ENCODE measurements around the gene BTN1A1.
A peak's percentile ranks its signal among the peaks of the same experiment; 100 is the strongest.
"Not testable (repeated sequence)": the region's sequence is repeated elsewhere in the genome, so short reads cannot be mapped to it uniquely, and the experiment has no call there.

BTN1A1 gene

GRCh38 chr6:26537846-26538571, 37.9 kb downstream of the BTN1A1 start, which contains the start of gene HMGN4:
Gene HMGN4 (plus strand): TSS chr6:26538366. CDS start chr6:26545207, 6,841 bp downstream.
- peak; percentile 91 for DNase-seq

GRCh38 chr6:26538572-26538902, 38.4 kb downstream of the BTN1A1 start:
- no peak for DNase-seq

DNA sequence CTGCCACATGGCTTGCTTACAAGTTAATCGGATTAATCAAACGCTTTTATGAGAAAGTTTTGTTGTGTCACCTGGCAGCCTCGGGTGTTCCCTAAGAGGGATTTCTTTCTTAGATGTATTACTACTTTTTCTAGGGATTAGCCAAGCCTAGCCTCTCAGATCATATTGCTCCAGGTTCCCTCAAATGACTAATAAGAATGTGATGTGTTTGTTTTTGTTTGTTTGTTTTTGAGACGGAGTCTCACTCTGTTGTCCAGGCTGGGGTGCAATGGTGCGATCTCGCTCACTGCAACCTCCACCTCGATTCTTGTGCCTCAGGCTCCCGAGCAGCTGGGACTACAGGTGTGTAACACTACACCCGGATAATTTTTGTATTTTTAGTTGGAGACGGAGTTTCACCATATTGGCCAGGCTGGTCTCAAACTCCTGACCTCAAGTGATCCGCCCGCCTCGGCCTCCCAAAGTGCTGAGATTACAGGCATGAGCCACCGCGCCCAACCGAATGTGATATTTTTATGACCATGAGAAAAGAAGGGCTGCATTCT, 39.0 kb downstream of the BTN1A1 start:
- no peak for DNase-seq

DNA sequence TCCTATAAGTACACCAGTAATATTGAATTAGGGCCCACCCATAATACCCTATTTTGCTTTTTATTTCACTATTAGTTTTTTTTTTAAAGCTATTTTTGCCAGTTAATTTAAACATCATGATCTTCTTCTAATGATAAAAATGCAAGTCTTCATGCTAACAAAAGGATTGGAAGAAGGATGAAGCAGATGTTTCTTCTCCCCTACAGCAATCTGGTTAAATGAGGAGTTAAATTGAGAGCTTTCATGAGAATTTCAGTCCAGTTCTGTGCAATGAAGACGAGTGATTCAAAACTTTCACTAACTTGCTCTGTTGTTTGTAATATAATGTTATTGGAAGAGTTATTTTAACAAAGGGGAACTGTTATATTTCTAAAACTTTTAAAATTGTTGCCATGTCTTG, 41.5 kb downstream of the BTN1A1 start:
- DNase-seq = no peak

GRCh38 chr6:26543953-26544352, 43.9 kb downstream of the BTN1A1 start:
- no peak for DNase-seq

GRCh38 chr6:26544473-26544872, 44.4 kb downstream of the BTN1A1 start:
- DNase-seq = no peak

GRCh38 chr6:26545627-26546026, 45.5 kb downstream of the BTN1A1 start:
- no peak for DNase-seq

GRCh38 chr6:26547363-26547762, 47.3 kb downstream of the BTN1A1 start:
- DNase-seq = not testable (repeated sequence)

GRCh38 chr6:26550250-26550993, 50.3 kb downstream of the BTN1A1 start:
- peak; percentile 83 for DNase-seq

- DNase-seq = no peak
Measured at GRCh38 chr6:26552205-26552604, 52.1 kb downstream of the BTN1A1 start.

GRCh38 chr6:26552640-26553188, 52.6 kb downstream of the BTN1A1 start:
- DNase-seq = no peak

GRCh38 chr6:26553264-26553634, 53.1 kb downstream of the BTN1A1 start:
- peak; percentile 90 for DNase-seq

GRCh38 chr6:26553635-26554446, 53.7 kb downstream of the BTN1A1 start:
- DNase-seq = peak; percentile 92

GRCh38 chr6:26554447-26554696, 54.3 kb downstream of the BTN1A1 start:
- DNase-seq = no peak

DNA sequence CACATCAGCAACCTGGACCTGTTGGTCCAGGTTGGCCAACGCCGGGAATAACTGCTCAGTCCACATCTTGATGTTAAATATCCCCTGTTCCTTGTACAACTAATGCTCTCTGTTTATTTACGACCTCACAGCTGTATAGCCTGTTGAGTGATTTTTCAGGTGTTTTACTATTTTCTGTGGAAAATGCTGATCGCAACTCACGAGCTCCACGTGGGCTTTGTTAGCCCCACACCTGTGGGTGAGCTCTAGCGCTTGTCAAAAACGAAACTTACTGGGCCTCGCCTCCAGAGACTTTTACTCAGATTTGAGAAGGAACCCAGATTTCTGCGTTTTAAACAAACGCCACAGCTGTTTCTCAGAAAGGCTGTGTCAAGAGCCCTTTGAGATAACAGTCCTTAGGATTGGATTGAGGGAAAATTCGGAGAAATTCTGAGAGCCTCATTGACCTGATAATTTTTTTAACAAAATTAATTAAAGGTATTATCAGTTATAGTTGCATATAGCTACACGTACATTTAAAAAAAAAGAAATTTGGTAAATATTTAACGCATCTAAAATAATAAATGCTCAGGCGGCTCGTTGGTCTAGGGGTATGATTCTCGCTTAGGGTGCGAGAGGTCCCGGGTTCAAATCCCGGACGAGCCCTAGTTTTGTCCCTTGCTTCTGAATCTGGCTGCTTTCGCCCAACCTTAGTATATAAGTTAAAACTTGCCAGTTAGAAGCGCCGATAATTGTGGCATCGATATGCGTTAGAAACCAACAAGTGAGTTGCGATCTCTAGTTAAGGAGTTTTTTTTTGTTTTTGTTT, 54.8 kb downstream of the BTN1A1 start:
- peak; percentile 78 for DNase-seq

DNA sequence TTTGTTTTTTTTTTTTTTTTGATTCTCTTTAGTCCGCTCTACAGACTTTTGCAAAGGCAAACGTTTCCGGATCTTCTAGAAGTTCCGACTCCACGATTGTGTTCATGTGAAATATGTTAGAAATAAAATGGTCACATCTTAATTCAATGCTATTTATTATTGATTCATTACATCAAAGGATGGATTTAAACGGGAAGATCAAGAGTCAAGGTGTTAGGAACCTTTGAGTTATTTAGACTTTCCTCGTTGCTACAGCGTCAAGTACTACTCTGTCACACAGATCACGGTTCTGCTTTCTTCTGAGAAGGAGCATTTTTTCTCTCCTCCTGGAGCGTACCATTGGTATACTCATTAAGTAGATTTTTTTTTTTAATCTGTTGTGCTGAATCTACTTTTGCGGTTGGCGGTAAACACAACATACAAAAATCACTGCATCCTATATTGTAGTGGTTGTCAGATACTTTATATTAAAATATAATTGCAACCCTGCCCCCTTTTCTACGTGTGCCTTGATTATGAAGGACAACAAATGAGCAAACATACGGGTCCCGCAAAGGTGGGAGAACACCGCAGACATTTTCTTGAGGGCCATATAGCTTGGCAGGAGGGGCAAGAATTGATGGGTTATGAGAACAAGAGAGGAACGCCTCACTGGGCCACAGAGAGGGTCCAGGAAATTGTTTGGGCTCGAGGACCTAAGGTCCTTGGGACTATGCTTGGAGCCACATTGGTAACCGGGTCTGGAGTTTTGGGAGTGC, 55.6 kb downstream of the BTN1A1 start:
- DNase-seq = no peak

DNA sequence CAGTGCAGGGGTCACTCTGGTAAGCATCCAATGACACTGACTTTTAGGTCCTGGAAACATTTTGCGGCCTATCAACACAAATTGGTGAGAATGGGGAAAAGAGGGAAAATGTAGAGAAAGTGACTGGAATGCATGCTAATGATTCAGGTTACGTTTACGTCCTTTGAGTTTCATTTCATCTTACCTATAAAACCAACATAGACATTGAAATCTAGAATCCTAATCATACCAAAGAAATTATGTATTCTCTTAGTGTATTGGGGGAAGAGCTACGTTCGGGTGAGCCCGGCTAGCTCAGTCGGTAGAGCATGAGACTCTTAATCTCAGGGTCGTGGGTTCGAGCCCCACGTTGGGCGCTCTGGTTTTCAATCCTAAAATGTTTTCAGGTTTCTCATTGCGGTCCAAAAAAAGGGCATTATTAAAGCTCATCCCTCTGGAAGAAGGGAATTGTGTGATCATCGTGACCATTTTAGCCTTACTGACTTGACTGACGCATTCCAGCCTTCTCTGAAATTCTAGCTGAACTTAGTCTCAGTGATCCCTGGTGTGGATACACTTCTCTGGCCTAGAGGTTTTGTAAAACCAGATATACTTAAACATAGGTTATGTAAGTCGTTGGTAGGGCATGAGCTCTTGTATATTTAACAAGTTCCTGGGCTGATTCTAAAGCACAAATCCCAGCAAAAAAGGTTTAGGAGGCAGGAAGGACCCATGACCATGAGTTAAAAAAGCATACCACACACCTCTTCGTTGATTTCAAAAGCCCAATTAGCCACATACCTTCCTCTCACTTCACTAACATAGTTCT, 56.4 kb downstream of the BTN1A1 start:
- peak; percentile 69 for DNase-seq
